HUES6 (cell line): ENCODE measurements around the gene LRG1.

Experiments
- H3K27ac ChIP-seq: 2 replicates; pipeline ENCODE4 v1.7.0; 2013; ENCODE audit warnings: low read depth, mild to moderate bottlenecking, low read length, inconsistent platforms
- H3K27me3 ChIP-seq: 2 replicates; pipeline ENCODE4 v1.6.1; 2013; ENCODE audit warnings: low read length; ENCODE audit not compliant: control insufficient read depth, insufficient read depth
- H3K36me3 ChIP-seq: 2 replicates; pipeline ENCODE4 v1.6.1; 2013; ENCODE audit warnings: low read length; ENCODE audit not compliant: control insufficient read depth, insufficient read depth
- H3K4me1 ChIP-seq: 2 replicates; pipeline ENCODE4 v1.6.1; 2013; ENCODE audit warnings: low read length; ENCODE audit not compliant: control insufficient read depth, insufficient read depth
- H3K4me3 ChIP-seq: 2 replicates; pipeline ENCODE4 v1.5.1; 2013; ENCODE audit warnings: low read depth, low read length
- H3K9ac ChIP-seq: one replicate; pipeline ENCODE4 v1.6.1; 2013; ENCODE audit warnings: mild to moderate bottlenecking, low read length
- H3K9me3 ChIP-seq: 2 replicates; pipeline ENCODE4 v1.6.1; 2013; ENCODE audit warnings: low read depth, low read length; ENCODE audit not compliant: control insufficient read depth, insufficient read depth

The LRG1 gene

DNA sequence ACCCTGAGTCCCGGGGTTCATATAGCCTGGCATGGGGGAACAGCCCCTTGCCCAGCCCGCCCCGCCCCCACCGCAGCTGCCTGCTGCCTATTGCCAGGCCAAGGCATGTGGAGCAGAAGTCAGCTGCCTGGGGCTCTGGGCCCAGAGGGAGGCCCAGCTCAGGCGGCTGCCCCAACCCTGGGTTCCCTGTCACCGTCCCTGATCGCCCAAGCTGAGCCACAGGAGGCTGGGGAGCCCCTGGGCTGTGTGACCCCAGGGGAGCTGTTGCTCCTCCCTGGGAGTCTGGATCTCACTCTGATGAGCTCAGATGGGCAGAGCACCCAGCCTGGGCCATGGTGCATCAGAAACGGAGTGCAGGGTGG lies 22.9 kb downstream of the LRG1 start:
- H3K27ac ChIP-seq, result no peak overlapping the region
- no peak overlapping the region for H3K9ac ChIP-seq
- H3K4me3 ChIP-seq, result no peak overlapping the region
- H3K4me1 ChIP-seq, result peaks cover 7% of the 10 kb centered on the region; the same call in 1 of the 2 replicates
- H3K36me3 ChIP-seq, result no peaks in the 10 kb centered on the region
- H3K27me3 ChIP-seq, result peaks cover 49% of the 10 kb centered on the region
- H3K9me3 ChIP-seq, result no peaks in the 10 kb centered on the region

- Histone ChIP-seq H3K4me1 (peaks cover 7% of the 10 kb centered on the region; the same call in 1 of the 2 replicates), H3K4me3 (no peak overlapping the region), H3K9me3 (no peaks in the 10 kb centered on the region), H3K27ac (no peak overlapping the region), H3K36me3 (no peaks in the 10 kb centered on the region), H3K9ac (no peak overlapping the region), H3K27me3 (peaks cover 49% of the 10 kb centered on the region)
Observed at GRCh38 chr19:4516199-4516938, 23.5 kb downstream of the LRG1 start.

- peaks cover 52% of the 10 kb centered on the region for H3K27me3 ChIP-seq
- H3K36me3 ChIP-seq, result no peaks in the 10 kb centered on the region
- H3K27ac ChIP-seq, result no peak overlapping the region
- H3K4me3 ChIP-seq, result no peak overlapping the region
- no peaks in the 10 kb centered on the region for H3K9me3 ChIP-seq
- H3K9ac ChIP-seq, result no peak overlapping the region
- H3K4me1 ChIP-seq, result peaks cover 7% of the 10 kb centered on the region; the same call in 1 of the 2 replicates
Observed at GRCh38 chr19:4515732-4516131, 24.1 kb downstream of the LRG1 start.

- Histone ChIP-seq H3K9ac (no peak overlapping the region), H3K4me3 (no peak overlapping the region), H3K27ac (no peak overlapping the region), H3K4me1 (peaks cover 3% of the 10 kb centered on the region; the same call in 1 of the 2 replicates), H3K9me3 (no peaks in the 10 kb centered on the region), H3K36me3 (no peaks in the 10 kb centered on the region), H3K27me3 (peaks cover 52% of the 10 kb centered on the region)
Observed at GRCh38 chr19:4513248-4513647, 26.6 kb downstream of the LRG1 start.

DNA sequence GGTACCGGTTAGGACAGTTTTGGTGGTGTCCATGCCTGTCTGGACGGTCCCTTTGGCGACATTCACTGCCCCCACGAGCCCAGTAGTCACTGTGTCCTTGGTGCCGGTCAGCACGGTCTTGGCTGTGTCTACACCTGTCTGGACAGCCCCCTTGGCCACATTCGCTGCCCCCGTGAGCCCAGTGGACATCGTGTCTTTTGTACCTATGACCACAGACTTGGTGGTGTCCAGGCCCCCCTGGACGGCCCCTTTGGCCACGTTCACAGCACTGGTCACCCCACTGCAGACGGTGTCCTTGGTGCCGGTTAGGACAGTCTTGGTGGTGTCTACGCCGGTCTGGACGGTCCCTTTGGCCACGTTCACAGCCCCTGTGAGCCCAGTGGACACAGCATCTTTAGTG lies 27.8 kb downstream of the LRG1 start:
- Histone ChIP-seq H3K27ac (no peak overlapping the region), H3K9ac (no peak overlapping the region), H3K9me3 (no peaks in the 10 kb centered on the region), H3K36me3 (no peaks in the 10 kb centered on the region; the same call in 1 of the 2 replicates), H3K4me1 (peaks cover 3% of the 10 kb centered on the region; the same call in 1 of the 2 replicates), H3K4me3 (no peak overlapping the region), H3K27me3 (peaks cover 51% of the 10 kb centered on the region)

- Histone ChIP-seq H3K4me1 (peaks cover 1% of the 10 kb centered on the region; the same call in 1 of the 2 replicates), H3K9me3 (no peaks in the 10 kb centered on the region), H3K4me3 (no peak overlapping the region), H3K27ac (no peak overlapping the region), H3K36me3 (peaks cover 4% of the 10 kb centered on the region; the same call in 1 of the 2 replicates), H3K27me3 (peaks cover 48% of the 10 kb centered on the region), H3K9ac (no peak overlapping the region)
Observed at GRCh38 chr19:4511300-4512054, 28.4 kb downstream of the LRG1 start.

DNA sequence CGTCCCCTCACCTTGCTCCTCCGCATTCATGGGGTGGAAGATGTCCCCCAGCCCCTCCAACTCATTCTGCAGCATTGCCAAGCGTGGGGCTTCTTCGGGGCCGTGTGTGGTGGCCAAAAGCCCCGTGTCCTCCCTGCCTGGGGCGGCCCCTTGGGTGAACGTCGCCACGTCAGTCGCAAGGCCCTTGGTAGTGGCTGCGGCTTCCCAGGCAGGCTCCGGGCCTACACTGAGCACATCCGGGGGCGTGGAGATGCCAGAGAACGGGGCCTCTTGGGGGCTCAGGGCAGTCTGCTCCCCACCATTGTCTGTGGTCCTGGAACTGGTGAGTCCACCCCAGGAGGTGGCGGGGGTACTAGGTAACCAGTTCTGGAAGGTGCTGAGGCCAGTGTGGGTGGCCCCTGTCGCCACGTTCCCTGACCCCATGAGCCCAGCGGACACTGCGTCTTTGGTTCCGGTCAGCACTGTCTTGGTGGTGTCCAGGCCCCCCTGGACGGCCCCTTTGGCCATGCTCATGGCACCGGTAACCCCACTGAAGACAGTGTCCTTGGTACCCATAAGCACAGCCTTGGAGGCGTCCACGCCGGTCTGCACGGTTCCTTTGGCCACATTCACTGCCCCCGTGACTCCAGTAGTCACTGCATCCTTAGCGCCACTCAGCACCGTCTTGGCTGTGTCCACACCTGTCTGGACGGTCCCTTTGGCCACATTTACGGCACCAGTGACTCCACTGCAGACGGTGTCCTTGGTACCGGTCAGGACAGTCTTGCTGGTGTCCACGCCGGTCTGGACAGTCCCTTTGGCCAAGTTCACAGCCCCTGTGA lies 29.2 kb downstream of the LRG1 start:
- no peaks in the 10 kb centered on the region for H3K9me3 ChIP-seq
- peaks cover 39% of the 10 kb centered on the region for H3K27me3 ChIP-seq

GRCh38 chr19:4508698-4509097 lies 31.1 kb downstream of the LRG1 start:
- H3K36me3 ChIP-seq, result peaks cover 27% of the 10 kb centered on the region
- H3K9ac ChIP-seq, result no peak overlapping the region
- no peaks in the 10 kb centered on the region for H3K9me3 ChIP-seq
- no peak overlapping the region for H3K4me3 ChIP-seq
- H3K27me3 ChIP-seq, result peaks cover 34% of the 10 kb centered on the region
- H3K27ac ChIP-seq, result no peak overlapping the region
- H3K4me1 ChIP-seq, result no peaks in the 10 kb centered on the region

More for the DNA sequence above, 29.2 kb downstream of the LRG1 start:
- H3K4me3 ChIP-seq, result no peak overlapping the region
- H3K9ac ChIP-seq, result no peak overlapping the region
- peaks cover 9% of the 10 kb centered on the region for H3K36me3 ChIP-seq
- no peaks in the 10 kb centered on the region for H3K4me1 ChIP-seq
- H3K27ac ChIP-seq, result no peak overlapping the region

DNA sequence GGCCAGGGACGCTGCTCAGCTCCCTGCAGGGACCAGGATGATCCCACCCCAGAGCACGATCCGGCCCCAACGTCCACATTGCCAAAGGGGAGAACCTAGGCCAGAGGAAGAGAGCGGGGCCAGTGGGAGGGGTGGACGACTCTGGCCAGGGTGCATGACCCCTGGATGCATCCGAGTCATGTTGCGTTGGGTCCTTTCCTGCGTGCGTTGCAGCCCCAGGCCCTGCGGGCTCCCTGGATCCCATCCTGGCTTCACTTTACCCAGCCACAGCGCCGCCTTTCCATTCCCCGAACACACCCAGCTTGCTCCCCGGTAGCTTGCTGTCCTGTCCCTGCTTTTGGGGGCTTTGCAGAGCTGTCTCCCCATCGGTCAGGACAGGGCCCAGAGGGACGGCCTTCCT lies 32.0 kb downstream of the LRG1 start:
- Histone ChIP-seq H3K9ac (no peak overlapping the region), H3K4me3 (no peak overlapping the region), H3K36me3 (peaks cover 34% of the 10 kb centered on the region), H3K4me1 (no peaks in the 10 kb centered on the region), H3K27me3 (peaks cover 25% of the 10 kb centered on the region), H3K9me3 (no peaks in the 10 kb centered on the region), H3K27ac (no peak overlapping the region)

- no peaks in the 10 kb centered on the region for H3K4me1 ChIP-seq
Observed at GRCh38 chr19:4507150-4507452, 32.7 kb downstream of the LRG1 start.

More at GRCh38 chr19:4507150-4507452, 32.7 kb downstream of the LRG1 start:
- peaks cover 41% of the 10 kb centered on the region for H3K36me3 ChIP-seq
- H3K9ac ChIP-seq, result no peak overlapping the region
- no peak overlapping the region for H3K4me3 ChIP-seq
- H3K27me3 ChIP-seq, result peaks cover 19% of the 10 kb centered on the region
- H3K9me3 ChIP-seq, result no peaks in the 10 kb centered on the region
- H3K27ac ChIP-seq, result no peak overlapping the region
